ENCODE data around the gene GPRIN1. TPM values are rescaled to one million over a fixed set of nuclear protein-coding genes. Genes with fewer than 3 reads are reported as not detected.

Gene GPRIN1
- total RNA-seq, 4 donors from 2014 or later, result 0.40 to 1.4 TPM; not detected in 2

DNA sequence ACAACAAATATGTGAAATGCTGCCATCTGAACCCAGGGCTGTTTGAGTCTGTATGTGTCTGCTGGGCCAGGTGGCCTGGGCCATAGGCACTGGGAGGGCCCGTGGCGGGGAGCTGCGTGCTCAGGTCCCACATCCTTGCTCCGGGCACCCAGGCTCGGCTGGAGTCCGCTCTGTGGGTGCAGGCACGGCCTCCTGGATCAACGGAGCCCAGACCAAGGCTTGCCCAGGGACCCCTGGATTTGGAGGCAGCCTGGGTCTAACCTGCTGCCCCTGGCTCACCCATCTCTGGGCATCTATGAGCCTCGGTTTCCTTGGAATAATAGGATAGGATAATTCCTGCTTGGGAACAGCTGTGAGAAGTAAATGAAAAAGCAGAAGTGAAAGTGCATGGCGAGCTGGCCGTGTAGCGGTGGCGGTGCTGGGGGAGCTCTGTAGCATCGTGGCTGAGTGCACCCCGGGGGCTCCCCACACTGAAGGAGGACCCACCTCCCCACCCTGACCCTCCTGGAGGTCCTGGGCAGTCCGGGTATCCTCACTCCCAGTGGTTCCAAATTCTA is 59.6 kb downstream of the GPRIN1 start:
- Histone ChIP-seq H3K9me3 (no peaks in the 10 kb centered on the region), H3K4me3 (no peak overlapping the region), H3K27ac (no peak overlapping the region), H3K27me3 (no peaks in the 10 kb centered on the region), H3K36me3 (no peaks in the 10 kb centered on the region), H3K4me1 (no peaks in the 10 kb centered on the region)
- intact Hi-C loops (cut with DNase I; ENCODE audit: low total_unique reads), result no loop called here
- TF ChIP-seq, protein P1, sequence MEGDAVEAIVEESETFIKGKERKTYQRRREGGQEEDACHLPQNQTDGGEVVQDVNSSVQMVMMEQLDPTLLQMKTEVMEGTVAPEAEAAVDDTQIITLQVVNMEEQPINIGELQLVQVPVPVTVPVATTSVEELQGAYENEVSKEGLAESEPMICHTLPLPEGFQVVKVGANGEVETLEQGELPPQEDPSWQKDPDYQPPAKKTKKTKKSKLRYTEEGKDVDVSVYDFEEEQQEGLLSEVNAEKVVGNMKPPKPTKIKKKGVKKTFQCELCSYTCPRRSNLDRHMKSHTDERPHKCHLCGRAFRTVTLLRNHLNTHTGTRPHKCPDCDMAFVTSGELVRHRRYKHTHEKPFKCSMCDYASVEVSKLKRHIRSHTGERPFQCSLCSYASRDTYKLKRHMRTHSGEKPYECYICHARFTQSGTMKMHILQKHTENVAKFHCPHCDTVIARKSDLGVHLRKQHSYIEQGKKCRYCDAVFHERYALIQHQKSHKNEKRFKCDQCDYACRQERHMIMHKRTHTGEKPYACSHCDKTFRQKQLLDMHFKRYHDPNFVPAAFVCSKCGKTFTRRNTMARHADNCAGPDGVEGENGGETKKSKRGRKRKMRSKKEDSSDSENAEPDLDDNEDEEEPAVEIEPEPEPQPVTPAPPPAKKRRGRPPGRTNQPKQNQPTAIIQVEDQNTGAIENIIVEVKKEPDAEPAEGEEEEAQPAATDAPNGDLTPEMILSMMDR (IDR thresholded peaks at IDR 0.05), result no peak
- TF ChIP-seq POLR2A (IDR thresholded peaks at IDR 0.05), result no peak
- no peak for DNase-seq

DNA sequence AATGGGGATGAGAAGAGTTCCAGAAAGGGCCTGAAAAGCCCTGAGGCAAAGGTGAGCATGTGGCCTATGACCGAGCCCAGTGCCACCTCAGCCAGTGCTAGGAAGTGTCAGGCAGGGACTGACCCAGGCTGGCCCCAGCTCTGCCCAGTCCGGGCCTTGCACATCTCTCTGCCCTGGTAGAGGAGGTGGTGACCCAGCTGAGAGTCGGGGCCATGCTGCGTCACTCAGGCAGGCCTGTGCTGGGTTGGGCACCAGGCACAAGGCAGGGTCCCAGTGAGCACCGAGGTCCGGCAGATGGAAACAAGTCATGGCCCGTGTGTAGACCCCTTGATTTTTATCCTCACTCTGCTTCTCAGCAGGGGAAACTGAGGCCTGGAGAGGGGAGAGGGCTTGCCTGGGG is 60.1 kb downstream of the GPRIN1 start:
- no peak for DNase-seq
- intact Hi-C loops (cut with DNase I; ENCODE audit: low total_unique reads), result no loop called here
- Histone ChIP-seq H3K27ac (no peak overlapping the region), H3K4me3 (no peak overlapping the region), H3K27me3 (no peaks in the 10 kb centered on the region), H3K4me1 (no peaks in the 10 kb centered on the region), H3K36me3 (no peaks in the 10 kb centered on the region), H3K9me3 (no peaks in the 10 kb centered on the region)
- no peak for TF ChIP-seq POLR2A (IDR thresholded peaks at IDR 0.05)
- TF ChIP-seq, protein P1 (IDR thresholded peaks at IDR 0.05), result no peak

DNA sequence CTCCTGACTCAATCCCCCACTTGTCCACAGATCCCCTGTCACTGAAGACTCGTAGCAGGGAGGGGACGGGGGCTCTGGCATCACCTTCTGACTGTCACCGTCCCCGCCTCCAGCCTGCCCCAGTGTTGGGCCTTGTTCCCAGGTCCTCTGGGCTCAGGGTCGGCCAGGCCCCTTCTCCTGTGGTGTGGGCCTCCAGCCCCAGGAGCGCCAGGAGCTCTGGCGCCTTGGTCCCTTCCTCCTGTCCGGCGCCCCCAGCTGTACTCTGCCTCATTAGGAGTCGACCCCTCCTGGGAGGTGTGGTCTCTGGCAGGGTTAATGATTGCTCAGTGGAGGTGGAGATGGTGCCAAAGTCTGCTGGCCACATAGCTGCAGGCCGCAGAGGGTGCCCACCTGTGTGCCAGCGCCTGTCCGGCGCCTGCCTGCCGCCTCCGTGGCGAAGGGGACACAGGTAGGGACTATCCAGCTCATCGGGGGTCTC is 61.0 kb downstream of the GPRIN1 start, which contains the start of gene CDHR2:
Gene CDHR2, plus strand, starts transcription at position 376 of the 478 bp plus-strand sequence. CDS start 16,011 bp downstream, outside the sequence.
- Histone ChIP-seq H3K4me3 (no peak within 1 kb of the TSS), H3K36me3 (no peaks in the 10 kb centered on the region), H3K27ac (no peak within 1 kb of the TSS), H3K4me1 (no peaks in the 10 kb centered on the region), H3K9me3 (no peaks in the 10 kb centered on the region), H3K27me3 (no peaks in the 10 kb centered on the region)
- intact Hi-C loops (cut with DNase I; ENCODE audit: low total_unique reads), result no loop called here
- TF ChIP-seq POLR2A (IDR thresholded peaks at IDR 0.05), result no peak
- TF ChIP-seq, protein P1 (IDR thresholded peaks at IDR 0.05), result no peak
- no peak for DNase-seq

DNA sequence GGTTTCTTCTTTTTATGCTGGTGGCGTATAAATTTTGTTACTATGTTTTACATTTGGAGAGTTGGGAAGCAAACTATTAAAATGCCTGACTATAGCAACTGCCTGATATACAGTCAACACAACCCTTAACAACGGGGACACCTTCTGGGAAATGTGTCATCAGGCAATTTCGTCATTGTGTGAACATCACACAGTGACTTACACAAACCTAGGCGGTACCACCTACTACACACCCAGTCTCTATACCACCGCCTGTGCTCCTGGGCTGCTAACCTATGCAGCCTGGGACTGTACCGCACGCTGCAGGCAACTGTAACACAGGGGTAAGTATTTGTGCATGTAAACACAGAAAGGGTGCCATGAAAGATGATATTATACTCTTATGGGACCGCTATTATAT is 62.2 kb downstream of the GPRIN1 start:
- Histone ChIP-seq H3K27me3 (no peaks in the 10 kb centered on the region), H3K4me3 (no peak overlapping the region), H3K36me3 (no peaks in the 10 kb centered on the region), H3K4me1 (no peaks in the 10 kb centered on the region), H3K27ac (no peak overlapping the region), H3K9me3 (no peaks in the 10 kb centered on the region)
- DNase-seq, result no peak
- no peak for TF ChIP-seq POLR2A (IDR thresholded peaks at IDR 0.05)
- TF ChIP-seq, protein P1 (IDR thresholded peaks at IDR 0.05), result no peak
- intact Hi-C loops (cut with DNase I; ENCODE audit: low total_unique reads), result no loop called here

Small RNAs within 50 kb of the gene (microRNA-seq; reads per million reads assigned to microRNA genes)
- not detected for gene MIR4281 (ENCODE audit: borderline microRNAs expressed, borderline replicate concordance)

Small RNAs within 50 kb of the gene (small RNA-seq; reads per million reads assigned to genes)
- not detected for gene MIR4281
- not detected for gene RF00019
- not detected for gene RN7SL684P

Other genes starting within 250 kb of the GPRIN1 start
- 100 to 1,000 TPM in 1 of 4 donors, 10 to 100 TPM in 3; 57.0 to 112 (median 67.5) TPM for gene KIAA1191, start 248.4 kb downstream of the GPRIN1 start, total RNA-seq
- 10 to 100 TPM in 2 of 4 donors, 1 to 10 TPM in 2; 4.1 to 21.2 (median 9.6) TPM for gene ARL10, start 244.7 kb downstream of the GPRIN1 start, total RNA-seq
- 10 to 100 TPM in 1 of 4 donors, 1 to 10 TPM in 2, under 1 TPM in 1; 0.51 to 17.8 (median 7.9) TPM for gene NOP16, start 221.6 kb downstream of the GPRIN1 start, total RNA-seq
- 10 to 100 TPM in 3 of 4 donors, 1 to 10 TPM in 1; 4.6 to 74.5 (median 26.7) TPM for gene HIGD2A, start 221.4 kb downstream of the GPRIN1 start, total RNA-seq
- 100 to 1,000 TPM in 1 of 4 donors, 10 to 100 TPM in 3; 34.7 to 162 (median 63.4) TPM for gene CLTB, start 193.6 kb downstream of the GPRIN1 start, total RNA-seq
- gene FAF2, start 161.8 kb downstream of the GPRIN1 start, total RNA-seq, result 10 to 100 TPM; 12.3 to 47.8 (median 32.5) TPM
- 10 to 100 TPM in 2 of 4 donors, 1 to 10 TPM in 2; 1.2 to 32.6 (median 9.2) TPM for gene RNF44, start 72.8 kb downstream of the GPRIN1 start, total RNA-seq
- gene CDHR2, start 60.8 kb downstream of the GPRIN1 start, total RNA-seq, result under 1 TPM in 3 of 4 donors, not detected in 1; under 0.01 to 0.35 (median 0.09) TPM
- not detected for gene SNCB, start 20.4 kb upstream of the GPRIN1 start, total RNA-seq
- gene EIF4E1B, start 20.5 kb upstream of the GPRIN1 start, total RNA-seq, result not detected
- 10 to 100 TPM in 3 of 4 donors, 1 to 10 TPM in 1; 10.0 to 45.6 (median 20.2) TPM for gene TSPAN17, start 37.3 kb upstream of the GPRIN1 start, total RNA-seq
- under 1 TPM in 1 of 4 donors, not detected in 3; 0.48 TPM for gene UNC5A, start 200.4 kb upstream of the GPRIN1 start, total RNA-seq